SH-SY5Y (cell line): ENCODE measurements around the gene RIC3.

ENCODE experiments used
- GATA2 ChIP-seq: IDR thresholded peaks from 2 replicates; pipeline ENCODE4 v1.6.1; 2011; ENCODE audit warnings: mild to moderate bottlenecking, low read depth, low read length
- GATA3 ChIP-seq: IDR thresholded peaks from 2 replicates; pipeline ENCODE4 v1.6.1; 2011; ENCODE audit warnings: low read depth, mild to moderate bottlenecking, low read length, moderate library complexity

DNA sequence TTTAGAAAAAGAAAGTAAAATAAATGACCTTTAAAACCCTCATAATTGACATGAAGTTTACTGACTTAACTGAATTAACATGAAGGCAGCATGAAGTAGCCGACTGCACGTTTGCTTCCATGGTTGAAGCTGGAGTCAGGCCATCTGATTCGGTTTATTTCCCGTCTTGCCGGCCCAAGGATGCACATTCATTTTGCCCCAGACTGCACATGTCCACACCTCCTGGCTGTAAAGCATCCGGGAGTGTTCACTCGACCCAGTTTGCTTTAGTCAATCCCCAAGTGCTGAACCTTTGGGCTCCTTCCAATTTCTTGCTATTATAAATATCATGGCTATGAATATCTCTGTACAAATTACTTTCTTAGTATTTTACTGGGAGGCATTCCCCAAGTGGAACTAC lies 105.5 kb downstream of the RIC3 start:
- TF ChIP-seq GATA2 (no peak), GATA3 (no peak)
